Erythroblast (primary cell): ENCODE data around the gene HPN.

Experiments
- GATA1 ChIP-seq: IDR thresholded peaks from 2 replicates; pipeline ENCODE4 v1.6.1; 2011; ENCODE audit warnings: low read depth, mild to moderate bottlenecking, control low read depth, low read length, moderate library complexity
- POLR2A ChIP-seq: IDR thresholded peaks from 2 replicates; pipeline ENCODE4 v1.6.1; 2011; ENCODE audit warnings: mild to moderate bottlenecking, low read length

- no peak for TF ChIP-seq POLR2A
- TF ChIP-seq GATA1 = no peak
Measured at GRCh38 chr19:35069696-35070095, 28.2 kb downstream of the HPN start.
